Stimulated activated CD4-positive, alpha-beta T cell treated with anti-CD3 and anti-CD28 coated beads, Interleukin-2, amount 100 ng/mL, for 48 hours (primary cell): ENCODE results near the gene MAP2K3.
"Not testable (repeated sequence)": the region's sequence is repeated elsewhere in the genome, so short reads cannot be mapped to it uniquely, and the experiment has no call there.

Experiments
- DNase-seq, 2 donors: peaks; one replicate each; pipeline ENCODE4 v3.0.0-alpha.2; 2020

Gene MAP2K3

DNA sequence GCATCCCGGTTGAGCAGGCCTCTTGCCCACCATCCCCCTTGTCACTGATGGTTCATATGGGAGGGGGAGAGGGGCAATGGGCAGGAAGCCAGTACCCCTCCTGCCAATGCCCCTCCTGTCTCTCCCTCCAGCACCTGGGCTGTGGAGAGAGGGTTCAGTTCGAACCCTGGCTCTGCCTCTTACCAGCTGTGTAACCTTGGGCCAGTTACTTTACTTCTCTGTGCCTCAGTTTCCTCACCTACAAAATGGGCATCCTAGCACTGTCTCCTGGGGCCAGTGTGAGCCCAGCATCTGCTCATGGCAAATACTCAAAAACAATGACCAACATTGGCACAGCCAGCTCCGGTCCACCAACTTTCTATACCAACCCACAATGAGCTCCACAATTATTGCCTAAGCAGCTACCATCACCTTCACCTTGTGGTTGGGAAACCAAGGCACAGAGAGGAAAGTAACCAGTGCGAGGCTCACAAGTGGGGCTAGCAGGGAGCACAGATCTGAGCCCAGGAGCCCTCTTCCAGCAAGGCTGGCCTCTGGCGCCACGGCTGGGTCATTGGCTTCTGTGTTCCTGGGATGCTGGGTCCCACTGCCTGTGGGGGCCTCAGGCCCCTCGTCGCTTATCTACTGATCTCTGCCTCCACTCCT is 53.6 kb downstream of the MAP2K3 start:
- DNase-seq: not testable (repeated sequence)

DNA sequence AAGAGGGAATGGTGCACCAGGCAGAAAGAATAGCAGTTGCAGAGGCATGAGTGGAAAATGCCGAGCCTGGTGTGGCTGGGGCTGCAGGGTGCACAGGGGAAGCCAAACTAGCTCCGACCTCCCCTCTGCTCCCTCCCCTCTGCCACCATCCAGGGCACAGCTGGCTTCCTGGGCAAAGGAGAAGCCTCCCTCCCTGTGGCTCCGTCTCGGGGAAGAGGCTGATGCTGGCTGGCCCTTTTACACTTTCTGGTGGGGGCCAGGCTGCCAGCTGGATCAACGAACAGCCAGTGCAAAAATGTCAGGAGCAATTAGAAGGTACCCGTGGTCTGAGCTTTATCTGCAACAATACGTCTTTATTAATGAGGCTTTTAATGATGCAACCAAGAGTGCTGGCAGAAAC is 54.5 kb downstream of the MAP2K3 start:
- no peak for DNase-seq

DNA sequence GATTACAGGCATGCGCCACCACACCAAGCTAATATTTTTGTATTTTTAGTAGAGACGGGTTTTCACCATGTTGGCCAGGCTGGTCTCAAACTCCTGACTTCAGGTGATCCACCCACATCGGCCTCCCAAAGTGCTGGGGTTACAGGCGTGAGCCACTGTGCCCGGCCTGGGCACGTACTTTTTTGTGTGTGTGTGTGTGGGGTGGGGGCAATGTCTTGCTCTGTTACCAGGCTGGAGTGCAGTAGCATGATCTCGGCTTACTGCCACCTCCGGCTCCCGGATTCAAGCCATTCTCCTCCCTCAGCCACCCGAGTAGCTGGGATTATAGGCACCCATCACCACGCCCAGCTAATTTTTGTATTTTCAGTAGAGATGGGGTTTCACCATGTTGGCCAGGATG is 55.1 kb downstream of the MAP2K3 start:
- not testable (repeated sequence) for DNase-seq

DNA sequence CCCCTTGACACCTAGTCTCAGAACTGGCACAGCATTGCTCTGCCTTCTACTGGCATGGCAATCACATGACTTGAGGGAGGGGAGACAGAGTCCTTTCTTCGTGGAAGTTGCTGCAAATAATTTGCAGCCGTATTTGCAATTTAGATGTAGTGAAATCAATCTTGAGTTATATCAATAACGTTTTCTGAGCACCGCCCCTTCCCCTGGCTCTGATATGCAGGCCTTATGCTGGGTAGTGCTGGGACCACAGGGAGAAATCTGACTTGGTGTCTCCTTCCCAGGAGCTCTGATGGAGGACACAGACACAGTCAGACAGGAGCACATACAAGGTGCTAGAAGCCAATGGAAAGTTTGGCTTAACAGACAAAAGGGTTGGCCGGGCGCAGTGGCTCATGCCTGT is 55.9 kb downstream of the MAP2K3 start:
- not testable (repeated sequence) for DNase-seq

DNA sequence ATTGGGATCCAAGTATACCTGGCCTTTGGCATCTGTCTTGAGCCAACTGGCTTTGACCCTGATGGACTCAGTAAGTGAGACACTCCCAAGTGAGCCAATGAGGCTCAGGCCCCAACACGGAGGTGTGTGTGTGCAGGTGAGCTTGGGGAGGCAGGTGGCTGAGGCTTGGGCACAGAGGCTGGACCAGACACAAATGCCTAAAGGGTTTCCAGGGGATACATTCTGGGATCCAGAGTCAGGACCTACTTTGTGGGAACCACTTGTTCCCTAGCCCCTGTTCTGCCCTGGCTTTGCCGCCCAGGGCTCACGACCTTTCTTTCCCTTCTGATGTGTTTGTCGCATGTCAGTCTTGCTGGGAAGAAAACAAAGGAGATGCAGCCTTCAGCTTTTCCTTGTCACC is 56.8 kb downstream of the MAP2K3 start:
- not testable (repeated sequence) for DNase-seq

DNA sequence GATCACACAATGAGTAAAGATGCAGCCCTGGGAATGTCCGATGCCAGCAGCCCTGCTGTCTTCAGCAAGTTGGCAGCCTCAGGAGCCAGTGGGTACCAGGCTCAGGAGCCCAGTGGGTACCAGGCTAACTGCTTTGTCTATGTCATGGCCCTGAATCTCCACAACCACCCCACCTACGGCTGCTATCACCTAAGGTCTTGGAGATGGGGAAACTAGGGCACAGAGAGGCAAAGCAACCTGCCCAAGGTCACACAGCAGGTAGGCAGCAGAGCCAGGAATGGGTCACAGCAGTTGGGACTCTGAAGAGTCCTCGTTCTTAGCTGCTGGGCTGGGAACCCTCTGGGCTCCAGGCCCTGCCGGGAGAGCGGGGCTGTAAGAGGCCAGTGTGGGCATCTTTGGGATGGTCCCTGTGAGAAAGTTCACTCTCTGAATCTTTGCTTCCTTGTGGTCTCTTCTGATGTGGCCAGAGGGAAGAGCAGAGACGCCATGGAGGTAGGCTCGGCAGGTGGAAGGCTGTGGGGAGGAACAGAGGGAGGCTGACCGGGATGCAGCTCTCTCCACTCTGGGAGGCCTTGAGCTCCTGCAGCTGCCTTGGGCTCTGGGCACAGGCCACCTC is 57.5 kb downstream of the MAP2K3 start:
- not testable (repeated sequence) for DNase-seq

DNA sequence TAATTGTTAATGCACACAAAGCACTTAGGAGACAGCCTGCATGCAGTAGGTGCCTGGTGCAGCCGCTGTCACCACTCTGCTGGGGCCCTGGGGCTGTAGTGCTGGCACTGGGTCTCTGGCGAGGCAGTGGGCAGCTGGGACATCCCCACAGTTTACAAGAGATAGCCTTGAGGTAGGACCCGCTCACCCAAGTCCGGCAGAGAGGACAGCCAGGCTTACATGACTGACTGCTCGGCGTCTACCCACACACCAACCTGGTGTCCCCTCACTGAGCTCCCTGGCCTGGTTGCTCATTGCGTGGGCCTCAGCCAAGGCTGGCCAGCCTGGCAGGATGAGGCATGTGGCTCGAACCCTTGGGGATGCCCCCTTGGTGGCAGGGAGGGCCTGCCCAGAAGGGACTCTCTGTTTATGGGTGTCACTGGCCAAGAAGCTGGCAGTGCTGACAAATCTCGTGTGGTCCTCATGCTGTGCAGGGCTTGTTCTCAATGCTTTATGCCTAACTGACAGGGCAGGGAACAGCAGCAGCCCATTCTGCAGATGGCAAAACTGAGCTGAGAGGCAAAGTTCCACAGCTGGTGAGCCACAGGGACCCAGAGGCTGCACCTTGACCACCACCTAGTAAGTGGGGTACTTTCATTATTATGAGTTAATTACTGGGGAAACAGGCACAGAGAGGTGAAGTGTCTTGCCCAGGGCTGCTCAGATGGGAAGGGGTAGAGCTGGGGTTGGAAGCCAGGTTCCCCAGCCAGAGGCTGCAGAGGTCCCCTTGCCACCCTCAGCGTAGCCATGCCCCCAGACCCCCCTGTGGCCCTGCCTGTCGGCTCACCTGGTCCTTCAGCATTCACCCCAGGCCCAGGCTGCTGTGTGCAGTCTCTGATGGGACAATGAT is 58.8 kb downstream of the MAP2K3 start:
- DNase-seq: not testable (repeated sequence)

DNA sequence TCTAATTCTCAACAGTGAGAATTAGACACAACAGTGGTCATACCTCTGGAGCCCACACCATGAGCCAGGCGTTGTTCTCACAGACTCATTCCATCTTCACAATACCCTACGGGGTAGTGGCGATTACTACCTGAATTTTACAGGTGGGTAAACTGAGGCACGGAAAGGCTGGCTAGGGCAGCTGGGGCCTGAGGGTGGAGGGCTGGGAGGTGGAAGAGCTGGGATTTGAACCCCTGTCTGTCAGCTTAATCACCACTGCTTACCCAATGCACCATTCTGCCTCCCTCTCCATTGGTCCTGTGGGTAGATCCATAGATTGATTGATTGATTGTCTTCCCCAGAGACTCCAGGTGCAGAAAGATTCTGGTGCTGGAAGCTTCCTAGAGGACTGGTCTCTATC is 60.3 kb downstream of the MAP2K3 start:
- DNase-seq: not testable (repeated sequence)

DNA sequence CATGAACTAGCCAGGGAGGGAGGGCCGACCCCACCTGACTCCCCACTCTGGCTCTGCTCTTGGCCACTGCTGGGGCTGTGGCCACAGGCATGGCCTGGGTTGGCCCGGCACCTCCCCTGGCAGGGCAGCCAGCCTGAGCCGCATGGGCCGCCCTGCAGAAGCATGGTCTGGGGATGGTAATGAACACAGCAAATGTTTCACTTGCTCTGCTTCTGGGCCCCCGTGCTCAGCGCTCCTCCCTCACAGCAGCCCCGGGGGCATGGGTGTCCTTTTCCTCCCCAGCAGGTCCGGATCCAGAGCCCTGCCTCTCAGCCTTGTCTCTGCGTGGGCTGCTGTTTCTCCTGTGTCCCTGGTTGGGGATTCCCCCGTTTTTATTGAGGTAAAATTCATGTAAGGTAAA is 60.7 kb downstream of the MAP2K3 start:
- no peak for DNase-seq

DNA sequence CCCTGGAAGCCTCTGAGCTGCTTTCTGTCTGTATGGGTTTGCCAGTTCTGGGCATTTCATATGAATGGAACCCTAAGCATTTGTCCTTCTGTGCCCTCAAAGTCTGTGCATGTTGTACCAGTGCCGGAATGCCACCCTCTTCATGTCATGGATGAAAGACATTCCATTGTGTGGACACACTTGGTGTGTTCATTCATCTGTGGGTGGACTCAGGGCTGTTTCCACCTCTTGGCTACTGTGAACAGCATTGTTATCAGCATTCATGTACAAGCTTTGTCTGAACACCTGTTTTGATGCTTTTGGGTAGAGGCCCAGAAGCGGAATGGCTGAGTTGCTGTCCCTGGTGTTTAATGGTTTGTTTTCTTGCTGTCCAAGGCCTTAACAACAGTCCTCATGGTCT is 61.6 kb downstream of the MAP2K3 start:
- not testable (repeated sequence) for DNase-seq

DNA sequence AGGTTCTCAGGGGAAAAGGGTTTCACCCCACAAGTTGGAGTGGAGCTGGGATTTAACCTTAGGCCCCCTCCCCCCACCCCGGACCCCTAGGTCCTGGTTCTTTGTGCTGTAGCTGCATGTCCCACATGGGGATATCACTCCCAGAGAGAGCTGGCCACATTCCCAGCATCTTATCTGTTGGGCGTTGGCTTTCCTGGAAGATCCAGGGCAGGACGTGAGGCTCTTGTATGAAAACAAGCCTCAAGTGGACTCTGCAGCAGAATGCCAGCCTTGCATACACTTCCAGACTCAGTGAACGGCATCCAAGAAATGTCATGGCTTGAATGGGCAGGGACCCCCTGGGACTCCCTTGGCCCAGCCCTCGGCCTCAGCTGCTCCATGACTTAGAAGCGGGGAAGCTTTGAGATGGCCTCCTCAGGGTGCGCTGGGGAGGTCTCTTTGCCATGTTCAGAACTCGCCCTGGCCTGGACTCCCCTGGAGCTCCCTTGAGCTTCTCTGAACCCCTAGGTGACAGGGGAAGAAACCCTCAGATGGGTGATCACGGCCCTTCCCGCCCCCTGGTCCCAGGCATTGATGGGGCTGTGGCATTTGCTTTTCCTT is 62.2 kb downstream of the MAP2K3 start:
- DNase-seq: not testable (repeated sequence)

DNA sequence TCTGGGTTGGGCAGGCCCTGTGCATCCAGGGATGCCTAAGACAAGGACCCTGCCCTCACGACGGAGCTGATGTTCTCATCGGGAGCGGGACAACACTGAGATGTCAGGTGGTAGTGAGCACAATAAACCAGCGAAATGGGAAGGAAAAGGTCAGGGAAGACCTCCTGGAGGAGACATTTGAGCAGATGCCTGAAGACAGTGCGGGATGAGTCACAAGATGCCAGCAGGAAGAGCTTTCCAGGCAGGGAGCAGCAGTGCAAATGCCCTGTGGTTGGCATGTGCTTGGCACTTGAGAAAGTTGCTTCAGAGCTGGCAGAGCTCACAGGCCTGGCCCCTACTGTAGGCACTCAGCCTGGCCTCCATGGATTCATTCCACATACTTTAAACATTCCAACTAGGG is 63.1 kb downstream of the MAP2K3 start:
- not testable (repeated sequence) for DNase-seq

DNA sequence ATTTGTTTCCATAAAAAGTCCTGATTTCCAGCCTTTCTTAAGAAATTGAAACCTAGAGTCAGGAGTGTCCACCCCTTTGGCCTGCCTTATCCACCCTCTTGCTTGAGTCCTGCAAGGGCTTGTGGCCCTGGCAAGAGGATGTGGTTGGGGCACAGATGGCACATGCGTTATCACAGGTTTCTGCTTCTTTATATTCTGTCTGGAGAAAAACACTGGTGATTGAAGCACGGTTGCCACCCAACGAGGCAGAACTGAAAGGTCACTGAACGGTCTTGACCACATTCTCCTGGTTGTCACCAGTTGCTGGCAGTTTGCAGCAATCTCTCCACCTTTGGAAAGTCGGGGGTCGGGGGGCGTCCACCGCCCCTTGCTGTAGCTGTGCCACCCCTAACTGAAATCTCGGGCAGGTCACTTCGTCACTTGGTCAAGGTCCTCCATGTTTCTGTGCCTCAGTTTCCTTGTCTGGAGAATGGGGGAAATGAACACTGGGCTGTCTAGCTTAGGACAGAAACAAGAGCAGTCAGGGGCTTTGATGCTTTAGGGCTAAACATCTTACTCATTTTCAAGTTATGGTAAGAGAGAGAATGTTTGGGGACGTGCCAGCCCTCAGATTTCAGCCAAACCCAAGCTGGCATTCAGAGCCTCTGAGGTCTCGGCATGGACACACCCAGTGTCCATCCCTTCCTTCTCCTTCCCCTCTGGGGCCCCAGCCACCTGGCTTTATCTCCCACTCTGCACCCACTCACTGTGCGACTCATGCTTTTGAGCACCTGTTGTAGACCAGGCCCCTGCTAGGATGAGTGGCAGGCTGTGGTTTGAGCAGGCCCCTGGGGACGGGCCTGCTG is 63.8 kb downstream of the MAP2K3 start:
- DNase-seq: not testable (repeated sequence)

DNA sequence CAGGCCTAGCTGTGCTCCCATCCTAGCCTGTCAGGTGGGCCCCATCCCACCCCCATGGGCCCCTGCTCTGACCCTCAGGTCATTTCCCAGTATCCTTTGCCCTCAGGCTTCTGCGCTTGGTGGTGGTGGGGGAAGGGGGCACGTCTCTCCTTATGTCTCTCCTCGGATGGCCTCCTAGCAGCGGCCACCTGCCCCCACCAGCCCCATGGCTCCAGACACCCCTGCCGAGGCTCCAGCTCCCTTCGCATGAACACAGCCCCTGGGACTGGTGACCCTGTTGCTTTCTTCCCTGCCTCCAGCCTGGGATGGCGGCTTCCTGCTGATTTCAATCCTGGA is 64.4 kb downstream of the MAP2K3 start:
- DNase-seq: not testable (repeated sequence)

DNA sequence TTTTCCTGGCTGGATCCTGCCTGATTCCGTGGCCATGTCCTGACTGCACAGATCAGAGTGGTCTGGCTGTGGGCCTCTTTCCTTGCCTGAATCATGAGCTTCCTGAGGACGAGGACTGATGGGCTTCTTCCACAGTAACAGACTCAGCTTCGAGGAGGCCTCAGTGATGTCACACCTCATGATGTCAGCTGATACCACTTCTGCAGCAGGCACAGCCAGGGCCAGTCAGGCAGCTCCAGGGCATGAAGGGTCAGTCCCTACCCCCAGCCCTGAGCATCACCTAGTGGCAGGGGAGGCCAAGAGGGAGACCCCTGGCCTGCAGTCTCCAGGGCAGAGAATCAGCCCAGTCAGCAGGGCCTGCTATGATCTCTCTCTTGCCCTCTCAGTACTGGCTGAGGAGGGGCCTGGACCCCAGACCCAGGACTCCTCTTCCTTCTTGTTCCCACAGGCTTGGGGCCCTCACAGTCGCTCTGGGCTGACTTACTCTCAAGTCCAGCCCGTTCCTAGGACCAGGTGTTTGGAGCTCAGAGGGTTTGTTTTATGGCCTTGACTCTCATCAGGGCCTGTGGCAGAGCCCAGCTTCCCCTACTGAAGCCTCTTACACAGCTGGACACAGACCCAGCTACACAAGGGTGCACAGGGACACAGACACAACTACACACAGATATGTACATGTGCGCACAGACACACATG is 65.0 kb downstream of the MAP2K3 start:
- not testable (repeated sequence) for DNase-seq

DNA sequence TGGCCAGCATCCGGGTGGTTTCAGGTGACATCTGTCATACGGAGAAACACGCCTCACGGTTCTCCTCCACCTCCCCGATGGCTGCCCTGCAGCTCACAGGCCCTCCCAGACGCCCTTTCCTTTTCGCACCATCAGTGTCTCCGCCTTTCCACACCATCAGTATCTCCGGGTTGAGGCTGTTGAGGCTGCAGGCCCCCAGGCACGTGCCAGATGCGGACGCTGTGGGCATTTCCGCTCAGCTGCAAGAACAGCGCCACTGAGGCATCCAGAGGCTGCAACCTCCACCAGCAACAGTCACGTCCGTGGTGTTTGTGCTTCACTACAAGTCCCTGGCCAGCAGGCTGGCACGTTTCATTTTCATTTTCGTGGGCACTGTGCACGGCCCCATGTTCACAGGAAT is 66.0 kb downstream of the MAP2K3 start:
- DNase-seq: not testable (repeated sequence)

DNA sequence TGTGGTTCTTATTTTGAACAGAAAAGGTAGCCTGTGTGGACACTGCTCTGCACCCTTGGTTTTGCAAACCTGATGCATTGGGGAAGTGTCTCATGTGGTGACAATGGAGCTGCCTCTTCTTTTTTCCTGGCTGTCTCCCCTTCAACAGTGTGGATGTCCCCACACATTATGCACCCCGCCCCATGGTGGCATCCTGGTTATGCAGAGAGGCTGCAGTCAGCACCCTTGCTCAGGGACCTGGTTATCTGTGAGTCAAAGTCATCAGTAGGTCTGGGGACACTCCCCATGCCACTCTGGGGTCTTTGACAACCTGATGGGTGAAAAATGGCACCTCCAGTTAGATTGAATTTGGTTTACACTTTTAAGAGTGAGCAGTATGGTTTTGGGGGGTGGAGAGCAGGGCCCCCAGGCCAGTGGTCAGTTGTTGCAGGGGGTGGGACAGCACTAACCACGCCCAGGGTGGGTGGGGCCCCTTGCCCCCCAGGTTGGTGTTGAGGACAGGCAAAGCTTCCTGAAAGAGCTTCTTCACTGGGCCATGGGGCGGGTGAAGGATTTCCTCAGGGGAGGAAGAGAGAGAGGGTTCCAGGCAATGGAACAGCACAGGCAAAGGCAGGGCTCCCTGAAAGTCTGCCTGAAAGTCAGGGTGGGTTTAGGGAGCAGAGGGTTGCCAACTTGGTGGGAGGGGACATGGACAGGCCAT is 67.0 kb downstream of the MAP2K3 start:
- DNase-seq: no peak

DNA sequence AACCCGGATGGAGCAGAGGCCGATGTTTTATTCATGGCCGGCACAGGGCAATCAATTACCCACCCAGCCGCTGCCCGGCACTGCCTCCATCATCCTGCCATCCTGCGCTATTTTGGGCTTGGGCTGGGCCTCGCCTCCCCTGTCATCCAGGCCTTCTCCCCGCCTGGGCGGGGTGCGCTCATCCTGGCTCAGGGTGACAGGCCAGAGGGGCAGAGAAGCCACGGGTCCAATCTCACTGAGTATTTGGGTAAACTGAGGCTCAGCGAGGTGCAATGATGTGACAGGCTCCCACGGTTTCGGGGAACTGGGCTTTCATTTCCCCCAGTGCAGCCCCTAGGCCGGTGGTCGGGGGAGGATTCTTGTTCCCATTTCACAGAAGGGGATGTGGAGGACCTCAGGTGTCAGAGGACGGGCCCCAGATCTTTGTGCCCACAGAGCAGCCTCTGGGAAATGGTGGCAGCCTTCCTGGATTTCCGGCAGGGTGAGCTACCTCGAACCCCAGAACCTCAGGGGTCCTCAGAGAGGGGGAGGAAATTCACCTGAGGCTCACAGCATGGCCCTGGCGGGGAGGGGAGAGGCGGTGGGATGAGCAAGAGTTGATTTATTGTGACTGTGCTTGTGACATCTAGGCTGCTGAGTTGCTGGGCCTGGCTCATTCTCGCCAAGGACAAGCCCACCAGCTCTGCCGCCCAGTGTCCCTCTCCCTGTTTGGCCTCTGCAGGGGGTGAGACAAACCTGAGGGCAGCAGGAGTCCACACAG is 67.9 kb downstream of the MAP2K3 start:
- no peak for DNase-seq

DNA sequence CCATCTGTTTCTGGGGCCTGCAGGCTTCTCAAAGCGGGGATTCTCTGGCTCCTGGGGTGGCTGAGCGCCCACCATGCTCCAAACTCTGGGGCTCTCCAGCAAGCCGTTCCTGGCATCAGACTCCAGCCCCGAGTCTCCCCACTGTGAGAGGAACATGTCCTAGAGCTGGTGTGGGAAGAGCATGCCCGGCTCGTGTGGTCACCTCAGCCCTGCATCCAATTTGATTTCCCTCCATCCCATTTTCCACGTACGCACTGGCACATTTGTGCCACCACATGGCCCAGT is 68.4 kb downstream of the MAP2K3 start:
- DNase-seq: no peak

DNA sequence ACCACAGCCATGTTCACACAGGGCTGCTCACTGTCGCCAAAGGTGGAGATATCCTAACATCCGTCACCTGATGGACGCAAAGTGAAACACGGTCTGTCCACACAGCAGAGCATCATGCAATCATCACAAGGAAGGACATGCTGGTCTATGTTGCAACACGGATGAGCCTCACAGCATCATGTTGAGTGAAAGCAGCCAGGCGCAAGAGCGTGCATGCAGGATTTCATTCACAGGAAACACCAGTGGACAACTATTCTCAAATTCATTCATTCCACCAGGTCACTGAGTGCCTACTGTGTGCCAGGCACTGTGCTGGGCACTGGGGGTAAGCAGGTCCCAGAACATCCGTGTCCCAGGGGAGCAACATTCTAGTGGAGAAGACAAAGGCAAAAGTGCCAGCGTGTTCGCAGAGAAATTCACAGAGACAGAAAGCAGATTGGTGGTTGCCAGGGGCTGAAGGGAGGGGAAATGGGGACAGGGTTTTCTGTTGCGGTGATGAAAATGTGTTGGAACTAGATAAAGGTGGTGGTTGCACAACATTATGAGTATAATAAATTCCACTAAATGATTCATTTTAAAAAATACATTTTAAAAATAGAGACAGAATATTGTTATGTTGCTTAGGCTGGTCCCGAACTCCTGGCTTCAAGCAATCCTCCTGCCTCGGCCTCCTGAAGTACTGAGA is 69.0 kb downstream of the MAP2K3 start:
- no peak for DNase-seq
